Renal pelvis (tissue), 4 donors: ENCODE data around the gene GGN. TPM values are rescaled to one million over a fixed set of nuclear protein-coding genes. Genes with fewer than 3 reads are reported as not detected.

ENCODE experiments used
- DNase-seq: peaks from one replicate; pipeline ENCODE4 v3.0.0-alpha.2; 2013
- polyA plus RNA-seq, 3 donors: library from polyadenylated mRNA; unstranded; fragments of 120-200 nt; gene quantifications; one replicate each; pipeline ENCODE4 v1.2.1, GENCODE V29; 2013; ENCODE audit not compliant: insufficient read length in 3 of 3

Gene GGN
- polyA plus RNA-seq, 3 donors = 0.81 to 1.7 (median 0.88) TPM

DNA sequence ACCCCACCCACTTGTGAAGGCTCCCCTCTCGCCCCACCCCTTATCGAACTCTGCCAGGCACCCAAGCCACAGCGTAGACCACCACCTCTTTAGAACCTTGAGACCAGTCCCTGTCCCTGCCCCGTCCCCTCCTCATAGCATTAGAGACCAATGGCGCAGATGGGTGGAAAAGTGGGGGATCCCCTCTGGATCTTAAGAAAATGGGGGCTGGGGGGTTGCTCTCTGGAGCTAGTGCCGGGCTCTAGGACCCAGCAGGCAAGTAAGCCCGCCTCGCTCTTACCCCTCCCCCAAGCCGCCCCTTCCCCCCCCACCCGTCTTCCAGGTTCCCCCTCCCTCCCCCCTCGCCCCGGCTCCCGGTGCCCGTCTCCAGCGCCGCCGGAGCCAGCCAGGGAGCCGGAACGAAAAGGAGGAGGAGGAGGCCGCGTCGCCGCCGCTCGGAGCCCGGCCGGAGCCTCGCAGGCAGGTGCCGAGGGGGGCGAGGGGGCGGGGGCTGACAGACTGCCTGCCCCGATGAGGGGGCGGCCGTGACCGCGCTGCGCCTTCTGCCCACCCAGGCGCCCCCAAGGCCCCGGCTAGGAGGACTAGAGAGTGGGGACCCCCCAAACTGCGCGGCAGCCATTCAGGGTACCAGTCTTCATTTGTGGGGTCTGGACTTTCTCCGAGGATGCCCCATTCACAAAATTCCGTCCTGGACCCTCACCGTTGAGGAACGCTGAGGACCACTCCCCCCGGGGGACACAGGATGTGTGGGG lies 691 bp upstream of the GGN start, which contains the start of gene SPRED3:
Gene SPRED3, plus strand, starts transcription at position 349 of the 752 bp plus-strand sequence. CDS start 1,606 bp downstream, outside the sequence.
- DNase-seq = peak; percentile 72

DNA sequence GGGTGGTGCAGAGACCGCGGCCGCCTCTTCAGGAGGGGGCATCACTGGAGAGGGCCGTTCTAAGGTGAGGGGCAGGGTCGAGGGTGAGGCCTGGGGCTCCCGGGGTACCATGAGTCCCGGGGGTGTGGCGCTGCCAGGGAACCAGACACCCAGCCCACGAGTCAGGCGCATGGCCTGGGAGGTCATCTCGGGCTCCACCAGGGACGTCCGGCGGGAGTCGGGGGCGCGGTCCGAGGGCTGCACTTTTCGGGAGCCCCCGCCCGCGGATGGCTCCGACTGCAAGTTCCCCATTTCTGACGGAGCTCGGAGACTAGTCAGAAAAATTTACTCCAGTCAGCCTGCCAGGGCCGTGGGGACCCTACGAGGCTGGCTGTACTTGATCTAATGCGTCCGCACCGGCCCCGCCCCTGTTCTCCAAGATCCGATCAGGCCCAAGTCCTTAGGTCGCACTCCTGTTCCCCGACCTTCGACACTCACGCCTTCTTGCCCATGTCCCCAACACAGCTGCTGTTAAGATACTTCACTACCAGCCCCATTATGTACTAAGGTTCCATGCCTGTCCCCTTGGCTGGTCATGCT lies 774 bp downstream of the GGN start:
- no peak for DNase-seq

DNA sequence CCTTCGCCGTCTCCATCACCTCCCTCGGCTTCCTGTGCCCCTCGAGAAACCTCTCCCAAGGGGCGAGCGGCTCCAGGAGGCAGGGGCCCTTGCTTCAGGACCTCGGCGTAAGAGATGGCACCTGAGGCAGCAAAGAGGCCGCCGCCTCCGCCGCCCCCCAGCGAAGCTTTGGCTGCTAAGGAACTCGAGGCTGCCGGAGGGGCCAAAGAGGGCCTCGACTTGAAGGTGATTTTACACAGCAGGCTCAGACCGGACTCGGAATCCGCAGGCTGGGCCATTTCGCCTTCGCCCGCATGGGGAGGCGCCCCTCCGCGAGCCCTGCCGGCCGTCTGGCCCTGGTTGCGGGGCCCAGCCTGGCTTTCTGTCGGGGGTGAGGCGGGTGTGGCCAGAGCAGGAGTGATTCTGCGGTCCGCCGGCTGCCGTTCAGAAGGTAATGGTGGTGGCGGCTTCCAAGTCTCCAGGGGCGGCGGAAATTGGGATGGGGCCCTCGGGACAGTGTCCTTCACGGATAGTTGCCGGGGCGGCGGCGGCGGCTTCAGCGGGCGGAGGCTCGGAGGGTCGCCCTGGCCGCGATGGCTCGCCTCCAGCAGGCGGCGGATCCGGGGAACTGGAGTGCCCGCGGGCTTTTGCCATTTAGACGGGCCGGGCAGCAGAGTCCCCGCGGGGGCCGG lies 1.4 kb downstream of the GGN start:
- DNase-seq = no peak

DNA sequence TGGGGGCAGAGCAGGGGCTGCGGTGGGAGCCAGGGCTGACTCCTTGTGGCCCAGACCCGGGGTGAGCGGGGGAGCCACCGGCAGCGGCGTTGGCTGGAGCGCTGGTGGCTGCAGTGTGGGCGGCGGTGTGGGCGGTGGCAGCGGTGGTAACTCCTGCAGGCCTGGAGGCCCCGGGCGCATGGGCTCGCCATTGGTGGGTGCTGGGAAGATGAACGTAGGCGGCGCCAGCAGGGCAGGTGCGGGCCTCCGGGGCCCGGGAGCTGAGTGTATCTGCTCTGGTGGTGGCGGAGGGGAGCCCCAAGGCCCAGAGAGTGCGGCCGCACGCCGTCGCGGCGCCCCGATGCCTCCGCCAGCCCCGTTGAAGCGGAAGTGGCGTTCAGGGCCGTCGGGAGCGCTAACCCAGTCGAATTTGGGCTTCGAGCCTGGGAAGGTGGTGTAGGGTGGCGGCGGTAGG lies 2.0 kb downstream of the GGN start:
- DNase-seq = no peak

DNA sequence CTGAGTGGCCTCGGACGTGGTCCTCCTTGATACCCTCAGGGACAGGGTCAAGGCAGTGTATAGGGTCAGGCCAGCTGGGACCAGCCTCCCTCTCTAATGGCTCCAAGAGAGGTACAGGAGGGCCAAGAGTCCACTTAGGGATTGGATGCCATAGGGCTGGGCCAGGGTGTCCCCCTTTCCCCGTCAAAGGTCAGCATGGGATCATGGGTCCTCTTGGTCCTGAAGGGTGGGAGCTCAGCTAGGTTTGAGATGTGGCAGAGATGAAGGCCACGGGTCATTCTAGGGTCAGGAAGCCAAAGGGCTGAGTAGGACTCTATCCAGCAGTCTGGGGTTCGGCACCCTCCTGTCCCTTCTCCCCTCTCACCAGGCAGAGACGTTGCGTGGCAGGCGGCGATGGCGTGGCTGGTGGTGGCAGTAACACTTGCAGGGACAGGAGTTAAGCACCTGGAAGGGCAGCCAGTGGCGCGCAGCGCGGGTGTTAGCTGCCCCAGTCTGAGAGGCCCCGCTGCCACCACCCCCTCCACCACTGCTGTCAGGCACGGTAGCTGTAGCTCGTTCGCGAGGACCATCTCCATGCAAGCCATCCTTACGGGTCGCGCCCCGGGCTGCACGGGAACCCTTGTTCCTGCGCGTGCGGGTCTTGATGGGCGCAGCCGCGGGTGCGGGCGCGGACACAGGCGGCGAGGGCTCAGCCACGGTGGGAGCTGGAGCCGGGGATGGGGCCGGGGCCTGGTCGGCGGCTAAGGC lies 2.6 kb downstream of the GGN start:
- DNase-seq = no peak

DNA sequence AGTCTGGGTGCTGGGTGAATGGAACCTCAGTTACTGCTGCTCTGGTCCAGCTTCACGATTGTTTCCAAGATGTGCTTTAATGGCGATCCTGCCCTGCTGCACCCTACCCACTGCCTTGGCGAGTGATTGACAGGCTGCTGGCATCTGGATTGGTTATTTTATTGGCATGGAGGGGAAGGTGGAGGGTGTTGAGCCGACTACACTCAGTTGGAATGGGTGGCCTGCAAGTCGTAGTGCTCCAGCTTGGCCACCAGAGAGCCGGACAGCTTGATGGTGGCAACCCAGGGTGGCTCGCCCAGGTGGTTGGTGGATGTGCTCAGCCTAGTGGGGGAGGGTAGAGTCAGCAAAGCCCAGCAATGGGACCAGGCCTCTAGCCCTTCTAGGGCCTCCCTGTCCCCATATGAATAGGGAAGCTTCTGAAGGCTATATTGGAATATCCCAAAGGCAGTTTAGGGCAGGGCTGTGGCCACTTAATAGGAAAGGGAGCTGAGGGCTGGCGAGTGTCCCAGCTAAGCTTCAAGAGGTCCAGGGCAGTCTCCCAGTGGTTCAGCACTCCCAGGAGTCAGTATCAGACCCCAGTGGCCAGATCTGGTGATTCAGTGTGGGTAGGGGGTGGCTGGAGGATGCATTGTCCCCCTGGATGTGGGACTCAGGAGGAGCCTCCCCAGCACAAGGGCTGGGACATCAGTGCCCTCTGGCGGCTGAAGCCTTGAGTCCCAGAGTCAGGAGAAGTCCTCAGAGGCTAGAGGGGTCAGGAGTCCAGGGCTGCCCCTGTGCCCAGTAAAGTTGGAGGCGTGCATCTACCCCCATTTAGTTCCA lies 3.4 kb downstream of the GGN start:
- no peak for DNase-seq

DNA sequence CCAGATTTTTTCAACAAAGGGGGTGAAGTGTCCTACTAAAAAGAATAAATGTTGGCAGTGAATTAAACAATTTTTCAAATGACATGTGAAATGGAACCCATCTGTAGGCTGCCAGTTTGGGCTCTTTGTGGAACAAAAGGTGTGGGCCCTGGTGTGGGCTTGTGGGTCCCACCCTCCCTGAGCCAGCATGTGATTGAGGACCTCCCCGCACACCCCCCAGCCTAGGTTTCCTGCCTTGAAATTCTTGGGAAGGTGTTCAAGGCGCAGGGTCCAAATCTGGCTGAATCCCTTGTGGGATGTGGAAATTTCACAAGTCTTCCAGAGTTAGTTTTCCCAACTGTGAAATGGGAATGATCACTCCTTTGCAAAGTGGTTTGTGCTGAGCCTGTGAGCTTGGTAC lies 4.1 kb downstream of the GGN start:
- no peak for DNase-seq

DNA sequence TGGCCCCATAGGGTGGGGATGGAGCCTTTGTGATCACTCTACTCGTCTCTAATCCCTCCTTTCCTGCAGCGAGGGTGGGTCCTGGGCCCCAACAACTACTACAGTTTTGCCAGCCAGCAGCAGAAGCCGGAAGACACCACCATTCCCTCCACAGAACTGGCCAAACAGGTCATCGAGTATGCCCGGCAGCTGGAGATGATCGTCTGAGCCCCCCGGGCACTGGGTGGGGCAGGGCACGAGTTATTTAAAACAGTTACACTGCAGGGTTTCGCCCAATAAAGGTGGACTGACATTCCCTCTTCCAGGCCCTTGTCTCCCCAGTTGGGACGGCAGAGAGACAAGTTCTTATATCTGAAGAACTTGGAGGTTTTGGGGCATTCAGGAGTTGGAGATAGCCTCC lies 4.7 kb downstream of the GGN start:
- no peak for DNase-seq

DNA sequence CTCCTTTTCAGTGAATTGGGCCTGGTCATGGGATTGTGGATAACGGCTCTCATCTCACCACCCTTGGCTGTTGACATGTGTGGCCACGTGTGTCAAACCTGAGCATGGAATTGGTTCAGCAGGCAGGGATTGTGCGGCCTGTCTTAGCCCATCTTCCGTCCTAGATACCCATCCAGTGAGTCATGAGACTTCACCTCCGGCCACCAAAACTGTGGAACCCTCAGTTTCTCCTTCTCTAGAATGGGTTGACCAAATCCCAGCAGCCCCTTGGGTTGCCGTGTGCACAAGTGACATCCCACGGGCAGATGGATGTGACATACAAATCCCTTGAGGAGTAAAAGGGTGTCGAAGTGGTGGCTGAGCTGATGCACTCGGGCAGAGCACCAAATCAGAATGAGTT lies 6.7 kb downstream of the GGN start:
- DNase-seq = no peak

DNA sequence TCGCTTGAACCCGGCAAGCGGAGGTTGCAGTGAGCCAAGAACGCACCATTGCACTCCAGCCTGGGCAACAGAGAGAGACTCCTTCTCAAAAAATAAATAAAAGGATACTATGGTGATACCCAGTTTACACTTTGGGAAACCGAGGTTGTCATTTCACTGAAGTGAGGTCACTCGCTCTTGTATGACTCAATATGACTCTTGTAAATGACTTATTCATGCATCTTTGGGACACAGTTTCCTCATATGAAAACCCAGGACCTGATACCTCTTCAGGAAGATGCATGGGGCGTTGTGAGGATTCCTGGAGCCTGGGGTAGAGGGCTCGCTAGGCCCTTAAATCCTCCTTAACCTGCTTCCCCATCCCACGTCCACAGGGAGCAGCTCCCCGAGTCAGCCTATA lies 9.0 kb downstream of the GGN start:
- no peak for DNase-seq

DNA sequence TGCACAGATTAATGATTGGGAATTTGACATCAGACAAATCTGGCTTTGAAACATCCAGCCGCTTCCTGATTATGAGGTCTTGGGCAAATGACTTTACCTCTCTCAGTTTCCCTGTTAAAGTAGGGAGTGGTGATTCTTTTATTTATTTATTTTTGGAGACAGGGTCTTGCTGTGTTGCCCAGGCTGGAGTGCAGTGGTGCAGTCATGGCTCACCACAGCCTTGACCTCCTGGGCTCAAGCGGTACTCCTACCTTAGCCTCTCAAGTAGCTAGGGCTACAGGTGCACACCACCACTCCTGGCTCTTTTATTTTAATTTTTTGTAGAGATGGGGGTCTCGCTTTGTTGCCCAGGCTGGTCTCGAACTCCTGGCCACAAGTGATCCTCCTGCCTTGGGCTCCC lies 10.8 kb downstream of the GGN start:
- no peak for DNase-seq

DNA sequence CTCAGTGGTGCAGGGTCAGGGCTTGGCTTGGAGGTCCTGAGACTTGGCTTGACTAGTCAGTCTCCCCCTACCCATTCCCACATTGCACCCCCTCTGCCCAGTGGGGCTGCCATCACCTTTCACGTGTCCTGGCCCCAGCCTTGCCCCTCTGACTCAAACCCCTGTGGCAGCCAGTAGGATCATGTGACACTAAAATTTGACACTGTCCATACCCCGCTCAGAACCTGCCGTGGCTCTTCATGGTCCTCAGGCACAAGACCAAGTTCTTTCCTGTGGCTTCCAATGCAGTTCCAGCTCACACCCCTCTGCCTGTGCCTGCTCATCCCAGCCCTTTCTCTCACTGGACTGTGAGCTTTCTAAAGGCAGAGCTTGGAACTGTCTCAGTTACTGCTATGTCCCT lies 11.3 kb downstream of the GGN start:
- DNase-seq = no peak

DNA sequence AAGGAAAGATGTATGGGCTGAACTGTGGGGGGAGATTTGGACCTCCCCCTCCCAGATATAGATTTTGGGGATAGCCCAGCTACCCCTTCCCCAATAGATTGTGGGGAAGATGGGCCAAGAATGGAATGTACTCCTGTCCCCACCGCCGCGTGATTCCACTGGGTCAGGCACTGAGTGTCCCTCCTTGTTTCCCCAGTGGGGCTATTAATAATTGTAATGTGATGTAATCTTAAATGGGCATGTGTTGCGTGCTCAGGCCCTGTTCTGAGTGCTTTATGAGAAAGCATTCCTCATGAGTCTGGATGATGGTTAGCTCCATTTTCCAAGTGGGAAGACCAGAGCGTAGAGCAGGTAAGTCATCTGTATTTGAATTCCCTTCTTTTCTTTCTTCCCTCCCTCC lies 12.1 kb downstream of the GGN start:
- DNase-seq = no peak

DNA sequence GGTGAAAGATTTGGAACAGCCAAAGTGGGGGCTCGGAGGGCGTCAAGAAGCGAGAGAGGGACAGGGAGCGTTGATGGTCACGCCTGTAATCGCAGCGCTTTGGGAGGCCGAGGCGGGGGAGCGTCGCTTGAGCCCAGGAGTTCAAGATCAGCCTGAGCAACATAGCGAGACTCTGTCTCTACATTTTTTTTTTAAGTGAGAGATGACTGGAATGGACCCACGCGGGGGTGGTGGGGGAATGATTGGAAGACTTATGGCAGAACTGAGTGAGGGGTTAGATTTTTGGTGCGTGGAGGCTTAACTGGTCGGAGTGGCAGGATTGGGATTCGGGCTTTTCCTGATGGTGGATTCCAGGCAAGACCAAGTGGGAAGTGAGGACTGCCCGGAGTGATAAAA lies 12.7 kb downstream of the GGN start:
- DNase-seq = no peak

DNA sequence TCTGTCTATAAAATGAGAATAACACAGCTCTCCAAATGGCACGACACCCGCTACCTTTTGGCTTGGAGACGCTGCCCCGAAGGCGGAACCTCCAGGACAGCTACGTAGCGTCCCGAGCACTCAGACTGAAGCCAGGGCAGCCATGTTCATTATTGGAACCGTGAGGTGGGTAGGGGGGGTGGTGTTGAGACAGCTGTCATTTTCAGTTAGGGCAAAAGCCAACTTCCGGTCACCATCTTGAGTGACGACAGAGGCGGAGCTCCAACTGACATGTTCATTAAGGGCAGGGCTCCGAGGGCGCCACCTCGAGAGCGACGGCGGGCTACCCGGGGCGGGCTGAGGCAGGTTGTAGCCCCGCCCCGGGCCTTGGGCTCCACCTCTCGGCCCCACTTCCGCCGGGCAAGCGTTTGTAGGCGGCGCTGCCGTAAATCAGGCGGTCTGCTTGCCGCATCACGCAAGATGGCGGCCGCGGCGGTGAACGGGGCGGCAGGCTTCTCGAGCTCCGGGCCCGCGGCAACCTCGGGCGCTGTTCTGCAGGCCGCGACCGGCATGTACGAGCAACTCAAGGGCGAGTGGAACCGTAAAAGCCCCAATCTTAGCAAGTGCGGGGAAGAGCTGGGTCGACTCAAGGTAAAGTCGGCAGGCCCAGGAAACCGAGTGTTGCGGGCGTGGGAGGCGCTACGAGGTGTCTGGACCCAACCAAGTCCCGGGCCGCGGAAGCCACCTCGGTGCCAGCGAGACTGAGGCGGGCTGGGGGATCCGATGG lies 13.3 kb downstream of the GGN start, which contains the start of gene PSMD8:
Gene PSMD8, plus strand, starts transcription at position 240 of the 766 bp plus-strand sequence. Its CDS starts 31 bp downstream, at position 271.
- DNase-seq = peak; percentile 99

DNA sequence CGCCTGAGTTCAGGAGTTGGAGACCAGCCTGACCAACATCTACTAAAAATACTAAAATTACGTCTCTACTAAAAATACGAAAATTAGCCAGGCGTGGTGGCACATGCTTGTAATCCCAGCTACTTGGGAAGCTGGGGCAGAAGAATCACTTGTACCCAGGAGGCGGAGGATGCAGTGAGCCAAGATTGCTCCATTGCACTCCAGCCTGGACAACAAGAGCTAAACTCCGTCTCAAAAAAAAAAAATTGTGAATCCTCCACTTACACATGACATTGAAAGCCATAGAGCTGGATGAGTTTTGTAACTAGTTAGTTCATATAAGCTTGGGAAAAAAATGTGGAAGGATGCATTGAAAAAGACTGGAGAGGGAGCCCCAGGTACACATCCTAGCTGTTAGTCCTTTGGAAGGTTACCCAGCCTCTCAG lies 13.9 kb downstream of the GGN start:
- DNase-seq = no peak

DNA sequence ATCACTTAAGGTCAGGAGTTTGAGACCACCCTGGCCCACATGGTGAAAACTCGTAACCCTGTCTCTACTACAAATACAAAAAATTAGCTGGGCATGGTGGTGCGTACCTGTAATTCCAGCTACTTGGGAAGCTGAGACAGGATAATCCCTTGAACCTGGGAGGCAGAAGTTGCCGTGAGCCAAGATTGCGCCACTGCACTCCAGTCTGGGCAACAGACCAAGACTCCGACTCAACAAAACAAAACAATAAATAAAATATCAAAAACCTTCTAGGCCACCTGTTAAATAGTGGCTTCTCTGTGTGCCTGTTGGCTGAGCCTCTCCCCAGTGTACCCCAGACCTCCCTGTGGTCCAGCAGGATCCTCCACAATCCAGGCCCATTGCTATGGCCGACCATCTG lies 16.8 kb downstream of the GGN start:
- no peak for DNase-seq

DNA sequence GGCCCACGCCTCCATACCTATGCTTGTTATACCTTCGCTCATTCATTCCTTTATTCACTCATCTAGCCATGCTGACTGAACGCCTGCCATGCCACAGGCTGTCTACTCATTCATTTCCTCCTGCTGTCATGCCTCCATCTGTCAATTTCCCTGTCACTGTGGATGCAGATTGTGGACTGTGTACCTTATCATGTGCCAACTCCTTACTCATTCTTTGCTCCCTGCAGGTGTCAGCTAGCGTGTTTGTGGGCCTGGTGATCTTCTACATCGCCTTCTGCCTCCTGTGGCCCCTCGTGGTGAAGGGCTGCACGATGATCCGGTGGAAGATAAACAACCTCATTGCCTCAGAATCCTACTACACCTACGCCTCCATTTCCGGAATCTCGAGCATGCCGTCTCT lies 17.5 kb downstream of the GGN start:
- no peak for DNase-seq

DNA sequence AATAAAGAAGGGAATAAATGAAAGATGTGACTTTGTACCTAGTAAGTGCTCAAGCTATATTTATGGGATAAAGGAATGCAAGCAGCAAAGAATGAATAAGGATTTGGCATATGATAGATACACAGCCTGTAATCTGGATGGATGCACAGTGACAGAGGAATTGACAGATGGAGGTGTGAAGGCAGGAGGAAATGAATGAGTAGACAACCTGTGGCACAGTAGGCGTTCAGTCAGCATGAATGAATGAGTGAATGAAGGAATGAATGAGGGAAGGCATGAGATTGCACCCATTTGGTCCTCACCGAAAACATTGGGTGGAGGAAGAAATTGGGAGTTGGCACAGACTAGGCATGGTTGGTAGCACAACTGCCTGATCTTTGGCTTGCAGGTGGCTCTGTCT lies 18.2 kb downstream of the GGN start:
- DNase-seq = no peak

DNA sequence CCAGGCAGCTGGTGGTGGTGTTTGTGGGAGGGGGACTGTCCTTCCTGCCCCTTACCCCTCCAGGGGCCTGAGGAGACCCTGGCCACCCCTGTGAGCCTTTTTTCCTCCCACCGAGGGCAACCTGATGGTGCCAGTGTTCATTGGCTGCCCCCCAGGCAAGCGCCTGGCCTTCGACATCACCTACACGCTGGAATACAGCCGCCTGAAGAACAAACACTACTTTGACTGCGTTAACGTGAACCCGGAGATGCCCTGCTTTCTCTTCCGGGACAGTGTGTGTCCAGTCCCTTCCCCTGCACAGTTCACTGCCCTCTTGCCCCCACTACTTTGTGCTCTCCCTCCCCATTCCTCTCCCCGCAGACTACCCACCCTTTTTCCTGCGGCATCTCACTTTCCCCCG lies 20.8 kb downstream of the GGN start:
- DNase-seq = no peak
